Smooth muscle cell (in vitro differentiated cells): ENCODE measurements around the gene MRPL41. TPM values are rescaled to one million over a fixed set of nuclear protein-coding genes. Genes with fewer than 3 reads are reported as not detected.

Experiments used
- DNase-seq: peaks from one replicate; lab custom pipeline; 2025; ENCODE audit not compliant: unreplicated experiment; lab: John Stamatoyannopoulos, UW
- H2AFZ ChIP-seq: fragments of 200-600 bp; sonication (generic); 2 replicates; pipeline ENCODE4 v1.6.0; 2016; ENCODE audit warnings: antibody characterized with exemption, low read depth, mild to moderate bottlenecking
- H3F3A ChIP-seq: fragments of 200-600 bp; sonication (generic); 2 replicates; pipeline ENCODE4 v1.6.0; 2017; ENCODE audit warnings: antibody characterized with exemption, low read depth
- H3K27ac ChIP-seq: fragments of 200-600 bp; sonication (generic); 2 replicates; pipeline ENCODE4 v1.5.1; 2016; ENCODE audit warnings: low read depth, mild to moderate bottlenecking
- H3K27me3 ChIP-seq: fragments of 200-600 bp; sonication (generic); 2 replicates; pipeline ENCODE4 v1.6.1; 2016; ENCODE audit warnings: low read depth, mild to moderate bottlenecking
- H3K36me3 ChIP-seq: fragments of 200-600 bp; sonication (generic); 2 replicates; pipeline ENCODE4 v1.5.1; 2016; ENCODE audit warnings: low read depth
- H3K4me1 ChIP-seq: fragments of 200-600 bp; sonication (generic); 2 replicates; pipeline ENCODE4 v1.5.1; 2016; ENCODE audit warnings: low read depth
- H3K4me2 ChIP-seq: fragments of 200-600 bp; sonication (generic); 2 replicates; pipeline ENCODE4 v1.6.0; 2016; ENCODE audit warnings: mild to moderate bottlenecking
- H3K4me3 ChIP-seq: fragments of 200-600 bp; sonication (generic); 2 replicates; pipeline ENCODE4 v1.5.1; 2016; ENCODE audit warnings: mild to moderate bottlenecking
- H3K79me2 ChIP-seq: fragments of 200-600 bp; sonication (generic); 2 replicates; pipeline ENCODE4 v1.6.0; 2016; ENCODE audit warnings: low read depth, mild to moderate bottlenecking
- H3K9ac ChIP-seq: fragments of 200-600 bp; sonication (generic); 2 replicates; pipeline ENCODE4 v1.6.0; 2016; ENCODE audit warnings: low read depth
- H3K9me3 ChIP-seq: fragments of 200-600 bp; sonication (generic); replicated peaks from 2 replicates; pipeline ENCODE4 v1.5.1; 2016; ENCODE audit warnings: low read depth
- H4K20me1 ChIP-seq: fragments of 200-600 bp; sonication (generic); 2 replicates; pipeline ENCODE4 v1.6.0; 2016; ENCODE audit warnings: low read depth
- CTCF ChIP-seq: fragments of 200-600 bp; sonication (generic); IDR thresholded peaks from 2 replicates; pipeline ENCODE4 v1.5.1; 2017; ENCODE audit warnings: borderline replicate concordance, mild to moderate bottlenecking, antibody characterized with exemption; ENCODE audit not compliant: insufficient read depth, poor library complexity, severe bottlenecking
- WGBS: methylation state at CpG from one replicate; pipeline ENCODE4 v1.1.7; 2016; ENCODE audit warnings: low lambda C conversion rate; 5-methylcytosine and 5-hydroxymethylcytosine counted together
- polyA plus RNA-seq: library from polyadenylated mRNA; unstranded; fragments of >200 nt; fragmentation: Nextera tagmentation; extraction: Ambion mirVana; gene quantifications from 2 replicates; pipeline ENCODE4 v1.2.1, GENCODE V29; 2016
- total RNA-seq: library from RNA; depleted of rRNA; stranded (reverse); fragments of >200 nt; gene quantifications from 2 replicates; pipeline ENCODE4 v1.2.3, GENCODE V29; 2014

The MRPL41 gene
- total and polyA plus RNA-seq, 2 experiments from 2014 or later = 33.5 to 85.7 TPM

GRCh38 chr9:137520614-137521404 lies 30.9 kb upstream of the MRPL41 start:
- no peak for TF ChIP-seq CTCF
- H3K4me2 ChIP-seq = no peak overlapping the region
- no peaks in the 10 kb centered on the region for H3K4me1 ChIP-seq
- 88% methylated on average over 29 of the region's 30 CpGs for WGBS
- no peak for DNase-seq
- no peaks in the 10 kb centered on the region for H3F3A ChIP-seq
- no peaks in the 10 kb centered on the region for H3K9me3 ChIP-seq
- no peaks in the 10 kb centered on the region for H3K27me3 ChIP-seq
- H2AFZ ChIP-seq = no peak overlapping the region
- no peak overlapping the region for H3K9ac ChIP-seq
- H3K79me2 ChIP-seq = no peaks in the 10 kb centered on the region
- H3K36me3 ChIP-seq = no peaks in the 10 kb centered on the region
- H3K4me3 ChIP-seq = no peak overlapping the region
- no peak overlapping the region for H3K27ac ChIP-seq
- H4K20me1 ChIP-seq = no peaks in the 10 kb centered on the region

GRCh38 chr9:137521405-137521985 lies 30.2 kb upstream of the MRPL41 start:
- Histone ChIP-seq H4K20me1 (no peaks in the 10 kb centered on the region), H2AFZ (no peak overlapping the region), H3K27me3 (no peaks in the 10 kb centered on the region), H3K4me3 (no peak overlapping the region), H3K36me3 (no peaks in the 10 kb centered on the region), H3K27ac (no peak overlapping the region), H3K4me2 (no peak overlapping the region), H3K9ac (no peak overlapping the region), H3F3A (no peaks in the 10 kb centered on the region), H3K9me3 (no peaks in the 10 kb centered on the region), H3K79me2 (no peaks in the 10 kb centered on the region), H3K4me1 (no peaks in the 10 kb centered on the region)
- no peak for DNase-seq
- WGBS = 97% methylated on average over 18 of the region's 18 CpGs
- no peak for TF ChIP-seq CTCF

- no peak overlapping the region for H2AFZ ChIP-seq
- H3K9me3 ChIP-seq = no peaks in the 10 kb centered on the region
- H3K27ac ChIP-seq = no peak overlapping the region
- no peak overlapping the region for H3K4me3 ChIP-seq
- H4K20me1 ChIP-seq = no peaks in the 10 kb centered on the region
- H3K79me2 ChIP-seq = no peaks in the 10 kb centered on the region
- H3K4me1 ChIP-seq = no peaks in the 10 kb centered on the region
- DNase-seq = no peak
- no peak for TF ChIP-seq CTCF
- H3K9ac ChIP-seq = no peak overlapping the region
- no peak overlapping the region for H3K4me2 ChIP-seq
- no peaks in the 10 kb centered on the region for H3K27me3 ChIP-seq
- H3F3A ChIP-seq = no peaks in the 10 kb centered on the region
- H3K36me3 ChIP-seq = no peaks in the 10 kb centered on the region
- 95% methylated on average over 36 of the region's 36 CpGs for WGBS
These were observed 28.8 kb upstream of the MRPL41 start for GRCh38 chr9:137522746-137523455.
